NCI-H446 treated with DMSO at 0.1 percent for 48 hours (cell line): ENCODE measurements around the gene ADH4.

Experiments
- DNase-seq: peaks from one replicate; lab custom pipeline; 2025; lab: John Stamatoyannopoulos, UW

Gene ADH4

GRCh38 chr4:99079625-99080295, 64.3 kb downstream of the ADH4 start:
- no peak for DNase-seq

GRCh38 chr4:99078931-99079624, 65.0 kb downstream of the ADH4 start:
- no peak for DNase-seq

GRCh38 chr4:99078336-99078735, 65.8 kb downstream of the ADH4 start:
- DNase-seq: no peak

GRCh38 chr4:99077177-99077576, 66.9 kb downstream of the ADH4 start:
- DNase-seq: no peak

- no peak for DNase-seq
Measured at GRCh38 chr4:99076292-99076976, 67.7 kb downstream of the ADH4 start.

GRCh38 chr4:99074816-99075215, 69.3 kb downstream of the ADH4 start:
- no peak for DNase-seq
